HG03565 (cell line): ENCODE results near the gene ITFG1.
"Not testable (repeated sequence)": the region's sequence is repeated elsewhere in the genome, so short reads cannot be mapped to it uniquely, and the experiment has no call there.

ENCODE experiments used
- ATAC-seq: cut with Tn5 transposase; IDR thresholded peaks from one replicate; pipeline ENCODE4 v1.9.1; 2021; ENCODE audit warnings: mild to moderate bottlenecking, moderate library complexity; ENCODE audit not compliant: unreplicated experiment

The ITFG1 gene

GRCh38 chr16:47161464-47161863 is 299.4 kb downstream of the ITFG1 start:
- no peak for ATAC-seq

GRCh38 chr16:47160422-47160821 is 300.4 kb downstream of the ITFG1 start:
- no peak for ATAC-seq

GRCh38 chr16:47158992-47159391 is 301.9 kb downstream of the ITFG1 start:
- no peak for ATAC-seq

- ATAC-seq = no peak
Observed at GRCh38 chr16:47156680-47157215, 304.1 kb downstream of the ITFG1 start.

- ATAC-seq = not testable (repeated sequence)
Observed at GRCh38 chr16:47152501-47152900, 308.4 kb downstream of the ITFG1 start.

GRCh38 chr16:47150067-47150466 is 310.8 kb downstream of the ITFG1 start:
- no peak for ATAC-seq

- ATAC-seq = no peak
Observed at GRCh38 chr16:47144559-47144877, 316.3 kb downstream of the ITFG1 start.

GRCh38 chr16:47143677-47144558 is 316.9 kb downstream of the ITFG1 start, which contains the start of gene NETO2:
NETO2 (minus strand) TSS chr16:47143945; CDS start chr16:47143612, 333 bp downstream.
- ATAC-seq = peak; percentile 33

GRCh38 chr16:47142821-47143676 is 317.8 kb downstream of the ITFG1 start:
- ATAC-seq = peak; percentile 47

GRCh38 chr16:47142486-47142820 is 318.4 kb downstream of the ITFG1 start:
- ATAC-seq = no peak

- peak; percentile 45 for ATAC-seq
Observed at GRCh38 chr16:47141773-47142485, 318.9 kb downstream of the ITFG1 start.

- ATAC-seq = no peak
Observed at GRCh38 chr16:47140686-47141085, 320.2 kb downstream of the ITFG1 start.

- no peak for ATAC-seq
Observed at GRCh38 chr16:47139561-47140185, 321.2 kb downstream of the ITFG1 start.

GRCh38 chr16:47137925-47138324 is 322.9 kb downstream of the ITFG1 start:
- not testable (repeated sequence) for ATAC-seq

- no peak for ATAC-seq
Observed at GRCh38 chr16:47136099-47136842, 324.6 kb downstream of the ITFG1 start.

- ATAC-seq = no peak
Observed at GRCh38 chr16:47134550-47134949, 326.3 kb downstream of the ITFG1 start.

- ATAC-seq = no peak
Observed at GRCh38 chr16:47132308-47132707, 328.6 kb downstream of the ITFG1 start.

GRCh38 chr16:47129755-47130435 is 331.0 kb downstream of the ITFG1 start:
- no peak for ATAC-seq

- ATAC-seq = no peak
Observed at GRCh38 chr16:47127541-47127940, 333.3 kb downstream of the ITFG1 start.
